Smooth muscle cell (in vitro differentiated cells): ENCODE results near the gene CBX1. TPM values are rescaled to one million over a fixed set of nuclear protein-coding genes. Genes with fewer than 3 reads are reported as not detected.

Experiments
- DNase-seq: peaks from one replicate; lab custom pipeline; 2025; ENCODE audit not compliant: unreplicated experiment; lab: John Stamatoyannopoulos, UW
- H2AFZ ChIP-seq: fragments of 200-600 bp; sonication (generic); 2 replicates; pipeline ENCODE4 v1.6.0; 2016; ENCODE audit warnings: antibody characterized with exemption, low read depth, mild to moderate bottlenecking
- H3F3A ChIP-seq: fragments of 200-600 bp; sonication (generic); 2 replicates; pipeline ENCODE4 v1.6.0; 2017; ENCODE audit warnings: antibody characterized with exemption, low read depth
- H3K27ac ChIP-seq: fragments of 200-600 bp; sonication (generic); 2 replicates; pipeline ENCODE4 v1.5.1; 2016; ENCODE audit warnings: low read depth, mild to moderate bottlenecking
- H3K27me3 ChIP-seq: fragments of 200-600 bp; sonication (generic); 2 replicates; pipeline ENCODE4 v1.6.1; 2016; ENCODE audit warnings: low read depth, mild to moderate bottlenecking
- H3K36me3 ChIP-seq: fragments of 200-600 bp; sonication (generic); 2 replicates; pipeline ENCODE4 v1.5.1; 2016; ENCODE audit warnings: low read depth
- H3K4me1 ChIP-seq: fragments of 200-600 bp; sonication (generic); 2 replicates; pipeline ENCODE4 v1.5.1; 2016; ENCODE audit warnings: low read depth
- H3K4me2 ChIP-seq: fragments of 200-600 bp; sonication (generic); 2 replicates; pipeline ENCODE4 v1.6.0; 2016; ENCODE audit warnings: mild to moderate bottlenecking
- H3K4me3 ChIP-seq: fragments of 200-600 bp; sonication (generic); 2 replicates; pipeline ENCODE4 v1.5.1; 2016; ENCODE audit warnings: mild to moderate bottlenecking
- H3K79me2 ChIP-seq: fragments of 200-600 bp; sonication (generic); 2 replicates; pipeline ENCODE4 v1.6.0; 2016; ENCODE audit warnings: low read depth, mild to moderate bottlenecking
- H3K9ac ChIP-seq: fragments of 200-600 bp; sonication (generic); 2 replicates; pipeline ENCODE4 v1.6.0; 2016; ENCODE audit warnings: low read depth
- H3K9me3 ChIP-seq: fragments of 200-600 bp; sonication (generic); replicated peaks from 2 replicates; pipeline ENCODE4 v1.5.1; 2016; ENCODE audit warnings: low read depth
- H4K20me1 ChIP-seq: fragments of 200-600 bp; sonication (generic); 2 replicates; pipeline ENCODE4 v1.6.0; 2016; ENCODE audit warnings: low read depth
- WGBS: methylation state at CpG from one replicate; pipeline ENCODE4 v1.1.7; 2016; ENCODE audit warnings: low lambda C conversion rate; 5-methylcytosine and 5-hydroxymethylcytosine counted together
- polyA plus RNA-seq: library from polyadenylated mRNA; unstranded; fragments of >200 nt; fragmentation: Nextera tagmentation; extraction: Ambion mirVana; gene quantifications from 2 replicates; pipeline ENCODE4 v1.2.1, GENCODE V29; 2016
- total RNA-seq: library from RNA; depleted of rRNA; stranded (reverse); fragments of >200 nt; gene quantifications from 2 replicates; pipeline ENCODE4 v1.2.3, GENCODE V29; 2014
- TF ChIP-seq, protein P1 (sequence below): fragments of 200-600 bp; sonication (generic); IDR thresholded peaks from 2 replicates; pipeline ENCODE4 v1.5.1; 2017; ENCODE audit warnings: borderline replicate concordance, mild to moderate bottlenecking, antibody characterized with exemption; ENCODE audit not compliant: insufficient read depth, poor library complexity, severe bottlenecking

The CBX1 gene
- total and polyA plus RNA-seq, 2 experiments from 2014 or later: 32.7 to 63.4 TPM

DNA sequence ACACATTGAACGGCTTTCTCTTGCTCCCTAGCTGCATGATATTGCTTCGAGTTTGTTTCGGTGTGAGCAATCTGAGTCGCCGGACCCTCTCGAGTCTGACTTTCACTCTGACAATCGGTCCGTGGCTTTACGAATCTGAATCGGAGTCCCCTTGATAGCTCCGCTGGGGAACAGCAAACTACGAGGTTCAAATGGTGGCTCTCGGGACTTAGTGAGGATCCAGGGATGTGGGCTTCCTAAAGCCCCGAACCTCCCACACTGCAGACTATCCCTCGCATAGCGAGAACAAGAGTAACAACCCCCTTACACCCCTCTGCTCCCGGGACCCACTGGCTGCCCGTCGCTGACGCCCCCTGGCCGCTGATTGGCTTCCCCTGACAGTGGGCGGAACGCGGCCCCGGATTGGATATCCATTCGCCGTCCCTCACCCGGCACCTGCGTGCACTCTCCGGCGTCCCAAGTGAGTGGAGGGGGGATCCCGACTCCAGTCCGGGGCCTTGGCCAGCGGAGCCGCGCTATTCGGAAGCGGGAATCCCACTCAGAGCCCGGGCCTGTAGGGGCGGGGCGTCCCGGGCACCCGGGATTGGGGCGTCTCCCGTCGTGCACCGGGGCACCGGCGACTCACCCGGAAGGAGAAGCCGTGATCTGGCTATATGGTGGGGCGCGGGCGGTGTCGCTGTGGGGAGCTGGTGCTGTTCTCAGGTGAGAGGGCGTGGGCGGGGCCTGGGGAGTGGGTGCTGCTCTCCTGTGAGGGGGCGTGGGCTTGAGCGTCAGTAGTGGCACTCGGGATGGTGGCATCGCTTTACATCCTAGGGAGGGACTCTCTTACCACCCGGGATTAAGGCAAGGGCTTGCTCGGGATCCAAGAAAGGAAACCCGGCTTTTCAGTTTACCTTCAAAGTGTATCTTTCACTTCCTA, 6.1 kb upstream of the CBX1 start, which contains the start of gene SNX11:
Gene SNX11, plus strand, starts transcription at position 630 of the 919 bp plus-strand sequence. CDS start 4,278 bp downstream, outside the sequence.
- Histone ChIP-seq H3K27ac (peak within 1 kb of the TSS; percentile 61), H3F3A (peaks cover 4% of the 10 kb centered on the region), H3K4me3 (peak within 1 kb of the TSS; percentile 95), H3K4me2 (peak within 1 kb of the TSS; percentile 91), H3K9me3 (no peaks in the 10 kb centered on the region), H3K27me3 (no peaks in the 10 kb centered on the region), H3K9ac (peak within 1 kb of the TSS; percentile 71), H3K36me3 (no peaks in the 10 kb centered on the region), H4K20me1 (peaks cover 6% of the 10 kb centered on the region), H2AFZ (peak within 1 kb of the TSS; percentile 99), H3K4me1 (peaks cover 8% of the 10 kb centered on the region), H3K79me2 (peaks cover 40% of the 10 kb centered on the region)
- WGBS: 1% methylated on average over 63 of the region's 64 CpGs
- peak; percentile 73 for DNase-seq
- TF ChIP-seq, protein P1, sequence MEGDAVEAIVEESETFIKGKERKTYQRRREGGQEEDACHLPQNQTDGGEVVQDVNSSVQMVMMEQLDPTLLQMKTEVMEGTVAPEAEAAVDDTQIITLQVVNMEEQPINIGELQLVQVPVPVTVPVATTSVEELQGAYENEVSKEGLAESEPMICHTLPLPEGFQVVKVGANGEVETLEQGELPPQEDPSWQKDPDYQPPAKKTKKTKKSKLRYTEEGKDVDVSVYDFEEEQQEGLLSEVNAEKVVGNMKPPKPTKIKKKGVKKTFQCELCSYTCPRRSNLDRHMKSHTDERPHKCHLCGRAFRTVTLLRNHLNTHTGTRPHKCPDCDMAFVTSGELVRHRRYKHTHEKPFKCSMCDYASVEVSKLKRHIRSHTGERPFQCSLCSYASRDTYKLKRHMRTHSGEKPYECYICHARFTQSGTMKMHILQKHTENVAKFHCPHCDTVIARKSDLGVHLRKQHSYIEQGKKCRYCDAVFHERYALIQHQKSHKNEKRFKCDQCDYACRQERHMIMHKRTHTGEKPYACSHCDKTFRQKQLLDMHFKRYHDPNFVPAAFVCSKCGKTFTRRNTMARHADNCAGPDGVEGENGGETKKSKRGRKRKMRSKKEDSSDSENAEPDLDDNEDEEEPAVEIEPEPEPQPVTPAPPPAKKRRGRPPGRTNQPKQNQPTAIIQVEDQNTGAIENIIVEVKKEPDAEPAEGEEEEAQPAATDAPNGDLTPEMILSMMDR: peak; percentile 6

DNA sequence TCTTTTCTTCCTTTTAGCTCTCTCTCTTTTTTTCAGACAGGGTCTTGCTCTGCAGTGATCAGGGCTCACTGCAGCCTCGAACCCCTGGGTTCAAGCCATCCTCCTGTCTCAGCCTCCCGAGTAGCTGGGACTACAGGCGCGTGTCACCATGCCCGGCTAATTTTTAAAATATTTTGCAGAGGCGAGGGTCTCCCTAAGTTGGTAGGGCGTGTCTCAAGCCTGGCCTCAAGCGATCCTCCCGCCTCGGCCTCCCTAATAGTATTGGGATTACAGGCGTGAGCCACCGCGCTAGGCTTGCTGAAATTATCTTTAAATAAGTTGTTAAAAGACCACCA, 5.5 kb upstream of the CBX1 start:
- no peak for DNase-seq
- Histone ChIP-seq H4K20me1 (peaks cover 6% of the 10 kb centered on the region), H3K36me3 (no peaks in the 10 kb centered on the region), H3K4me2 (peak overlapping the region; percentile 91), H3K27ac (peak overlapping the region; percentile 61), H3F3A (peaks cover 4% of the 10 kb centered on the region), H3K4me3 (peak overlapping the region; percentile 95), H3K4me1 (peaks cover 8% of the 10 kb centered on the region), H3K79me2 (peaks cover 37% of the 10 kb centered on the region), H2AFZ (peak overlapping the region; percentile 99), H3K9ac (peak overlapping the region; percentile 71), H3K9me3 (no peaks in the 10 kb centered on the region), H3K27me3 (no peaks in the 10 kb centered on the region)
- 64% methylated on average over 13 of the region's 13 CpGs for WGBS
- TF ChIP-seq, protein P1: no peak

DNA sequence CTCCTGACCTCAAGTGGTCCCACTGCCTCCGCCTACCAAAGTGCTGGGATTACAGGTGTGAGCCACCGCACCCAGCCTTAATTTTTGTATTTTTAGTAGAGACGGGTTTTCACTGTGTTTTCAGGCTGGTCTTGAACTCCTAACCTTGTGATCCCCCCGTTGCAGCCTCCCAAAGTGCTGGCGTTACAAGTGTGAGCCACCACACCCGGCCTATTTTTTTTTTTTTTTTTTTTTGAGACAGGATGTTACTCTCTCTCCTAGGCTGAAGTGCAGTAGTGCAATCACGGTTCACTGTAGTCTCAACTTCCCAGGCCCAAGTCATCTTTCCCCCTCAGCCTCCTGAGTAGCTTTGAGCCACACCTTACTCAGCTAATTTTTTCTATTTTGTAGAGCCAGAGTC, 3.2 kb upstream of the CBX1 start:
- 92% methylated on average over 6 of the region's 7 CpGs for WGBS
- no peak overlapping the region for H3K9ac ChIP-seq
- H3K9me3 ChIP-seq: no peaks in the 10 kb centered on the region
- H3F3A ChIP-seq: peaks cover 15% of the 10 kb centered on the region
- H3K27me3 ChIP-seq: no peaks in the 10 kb centered on the region
- peaks cover 16% of the 10 kb centered on the region for H3K4me1 ChIP-seq
- H3K4me2 ChIP-seq: no peak overlapping the region
- peaks cover 9% of the 10 kb centered on the region for H4K20me1 ChIP-seq
- no peak overlapping the region for H2AFZ ChIP-seq
- DNase-seq: no peak
- H3K4me3 ChIP-seq: no peak overlapping the region
- H3K27ac ChIP-seq: no peak overlapping the region
- TF ChIP-seq, protein P1: no peak
- peaks cover 29% of the 10 kb centered on the region for H3K79me2 ChIP-seq
- H3K36me3 ChIP-seq: no peaks in the 10 kb centered on the region
